IPS DF 4.7 (cell line): ENCODE measurements around the gene EOLA1.
"Not testable (repeated sequence)": the region's sequence is repeated elsewhere in the genome, so short reads cannot be mapped to it uniquely, and the experiment has no call there.

Experiments used
- DNase-seq: peaks from one replicate; pipeline ENCODE4 v3.0.0-alpha.2; 2013; ENCODE audit warnings: low spot score; ENCODE audit errors: extremely low read depth

Gene EOLA1

GRCh38 chrX:149513825-149514428 is 26.9 kb upstream of the EOLA1 start:
- DNase-seq: no peak

DNA sequence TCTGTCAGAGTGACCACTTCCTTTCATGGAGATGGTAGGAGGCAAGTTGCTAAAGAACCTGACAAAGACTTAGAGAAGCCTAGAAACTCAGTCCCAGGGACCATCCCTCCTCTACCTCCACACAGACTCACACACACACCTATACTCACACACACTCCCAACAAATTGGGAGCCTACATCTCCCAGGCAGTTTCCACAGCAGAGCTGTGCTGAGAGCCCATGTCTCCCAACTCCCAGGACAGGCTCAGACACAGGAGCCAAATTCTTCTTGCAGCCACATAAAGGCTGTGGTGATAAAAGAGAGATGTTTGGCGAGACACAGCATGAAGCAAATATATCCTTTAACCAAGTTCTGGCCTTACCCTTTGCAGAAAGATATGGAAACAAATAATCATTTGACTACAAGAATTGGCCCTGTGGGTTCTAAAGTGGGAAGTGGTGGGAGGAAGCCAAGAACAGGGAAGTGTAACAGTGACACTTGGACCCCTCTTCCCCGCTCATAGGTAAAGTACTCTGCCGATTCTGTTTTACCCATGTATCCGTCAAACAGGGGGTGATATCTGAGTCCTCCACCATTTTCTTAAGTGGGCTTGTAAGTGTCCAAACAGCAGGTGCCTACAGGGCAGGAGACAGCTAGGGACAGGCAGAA is 24.7 kb upstream of the EOLA1 start:
- DNase-seq: no peak

- DNase-seq: no peak
These were observed 24.2 kb upstream of the EOLA1 start for GRCh38 chrX:149516604-149517003.

- DNase-seq: no peak
These were observed 23.5 kb upstream of the EOLA1 start for GRCh38 chrX:149517308-149517707.

DNA sequence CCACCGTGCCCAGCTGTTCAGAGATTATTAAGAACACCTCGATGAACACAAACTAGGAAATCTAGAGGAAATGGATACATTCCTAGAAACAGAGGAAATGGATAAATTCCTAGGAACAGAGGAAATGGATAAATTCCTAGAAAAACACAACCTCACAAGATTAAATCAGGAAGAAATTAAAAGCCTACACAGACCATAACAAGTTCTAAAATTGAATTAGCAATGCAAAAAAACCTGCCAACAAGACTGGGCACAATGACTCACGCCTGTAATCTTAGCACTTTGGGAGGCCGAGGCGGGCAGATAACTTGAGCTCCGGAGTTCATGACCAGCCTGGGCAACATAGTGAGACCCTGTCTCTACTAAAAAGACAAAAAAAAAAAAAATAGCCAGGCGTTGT is 22.6 kb upstream of the EOLA1 start:
- DNase-seq: no peak

DNA sequence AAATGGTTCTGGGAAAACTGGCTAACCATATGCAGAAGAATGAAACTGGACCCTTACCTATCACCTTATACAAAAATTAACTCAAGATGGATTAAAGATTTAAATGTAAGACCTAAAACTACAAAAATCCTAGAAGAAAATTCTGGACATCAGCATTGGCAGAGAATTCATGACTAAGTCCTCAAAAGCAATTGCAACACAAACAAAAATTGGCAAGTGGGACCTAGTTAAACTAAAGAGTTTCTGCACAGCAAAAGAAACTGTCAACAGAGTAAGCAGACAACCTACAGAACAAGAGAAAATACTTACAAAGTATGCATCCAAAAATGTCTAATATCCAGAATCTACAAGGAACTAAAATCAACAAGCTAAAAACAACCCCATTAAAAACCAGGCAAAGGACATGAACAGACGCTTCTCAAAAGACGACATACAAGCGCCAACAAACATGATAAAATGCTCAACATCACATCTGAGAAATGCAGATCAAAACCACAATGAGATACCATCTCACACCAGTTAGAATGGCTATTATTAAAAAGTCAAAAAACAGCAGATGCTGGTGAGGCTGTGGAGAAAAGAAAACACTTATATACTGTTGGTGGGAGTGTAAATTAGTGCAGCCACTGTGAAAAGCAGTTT is 20.1 kb upstream of the EOLA1 start:
- not testable (repeated sequence) for DNase-seq

- DNase-seq: no peak
These were observed 19.4 kb upstream of the EOLA1 start for GRCh38 chrX:149521438-149521837.

- DNase-seq: no peak
These were observed 17.9 kb upstream of the EOLA1 start for GRCh38 chrX:149522916-149523315.

- DNase-seq: not testable (repeated sequence)
These were observed 15.4 kb upstream of the EOLA1 start for GRCh38 chrX:149525389-149525788.

DNA sequence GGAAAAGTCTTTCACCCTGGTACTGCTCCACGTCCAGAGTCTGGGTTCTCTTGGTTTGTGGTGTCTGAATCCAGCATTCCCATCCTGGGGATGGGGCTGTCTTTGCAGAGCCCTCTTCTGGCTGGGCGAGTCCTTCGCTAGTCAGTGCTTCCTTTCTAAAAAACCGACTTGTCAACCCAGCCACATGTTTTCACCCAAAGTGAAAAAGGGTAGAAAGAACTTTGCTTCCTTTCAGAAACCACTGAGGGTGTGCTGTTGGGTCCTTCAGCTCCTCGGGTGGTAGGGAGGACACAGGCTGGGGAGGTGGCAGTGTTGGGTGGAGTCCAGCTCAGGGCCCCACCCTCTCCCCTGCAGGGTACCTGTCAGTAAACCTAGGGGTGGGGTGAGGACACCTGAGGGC is 14.9 kb upstream of the EOLA1 start:
- not testable (repeated sequence) for DNase-seq

- not testable (repeated sequence) for DNase-seq
These were observed 14.3 kb upstream of the EOLA1 start for GRCh38 chrX:149526318-149527033.

- DNase-seq: no peak
These were observed 13.1 kb upstream of the EOLA1 start for GRCh38 chrX:149527705-149528104.

GRCh38 chrX:149528381-149528780 is 12.4 kb upstream of the EOLA1 start:
- DNase-seq: no peak

- no peak for DNase-seq
These were observed 9.2 kb upstream of the EOLA1 start for GRCh38 chrX:149531599-149531998.

GRCh38 chrX:149532868-149533267 is 7.9 kb upstream of the EOLA1 start:
- not testable (repeated sequence) for DNase-seq

- DNase-seq: not testable (repeated sequence)
These were observed 6.8 kb upstream of the EOLA1 start for GRCh38 chrX:149533999-149534398.

- not testable (repeated sequence) for DNase-seq
These were observed 5.7 kb upstream of the EOLA1 start for GRCh38 chrX:149534926-149535602.

GRCh38 chrX:149537474-149537873 is 3.3 kb upstream of the EOLA1 start:
- DNase-seq: not testable (repeated sequence)

GRCh38 chrX:149539283-149540130 is 1.3 kb upstream of the EOLA1 start:
- no peak for DNase-seq

DNA sequence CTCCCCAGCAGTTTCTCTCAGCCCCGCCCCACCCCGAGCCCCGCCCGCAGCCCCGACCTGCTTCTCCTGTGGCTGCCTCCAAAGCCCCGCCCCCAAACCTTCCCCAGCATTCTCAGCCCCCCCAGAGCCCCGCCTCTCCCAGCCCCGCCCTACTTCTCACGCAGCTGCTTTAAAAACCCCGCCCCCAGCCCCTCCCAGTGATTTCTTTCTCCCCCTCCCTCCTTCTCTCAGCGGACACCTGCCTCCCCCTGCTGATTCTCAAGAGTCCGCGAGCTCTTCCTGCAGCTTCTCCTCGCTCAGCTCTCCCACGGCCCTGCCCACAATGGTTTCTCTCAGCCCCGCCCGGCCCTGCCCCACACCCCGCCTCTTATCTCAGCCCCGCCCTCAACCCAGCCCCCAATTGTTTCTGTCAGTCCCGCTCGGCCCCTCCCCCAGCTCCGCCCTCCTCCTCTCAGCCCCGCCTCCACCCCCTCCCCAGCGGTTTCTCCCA is 636 bp upstream of the EOLA1 start:
- DNase-seq: no peak
